IMR-90 (cell line): Measurements from ENCODE around the gene PTPRK. TPM values are rescaled to one million over a fixed set of nuclear protein-coding genes. Genes with fewer than 3 reads are reported as not detected.

ENCODE experiments used
- ATAC-seq: fragments of 200-7000 bp; cut with Tn5 transposase; 2 replicates; pipeline ENCODE4 v1.9.1; 2020; ENCODE audit warnings: low read depth, mild to moderate bottlenecking, moderate library complexity
- BruUV-seq: library from RNA; stranded (reverse); fragments of 400-500 nt; replicated peaks from 2 replicates; lab custom pipeline; 2021; lab: Mats Ljungman, UMichigan
- CTCF ChIA-PET: fragments of 300-600 bp; formaldehyde crosslinking; extraction: SDS; loops from one replicate; lab custom pipeline; 2021; ENCODE audit warnings: antibody characterized with exemption; lab: Yijun Ruan, JAX
- POLR2A ChIA-PET: fragments of 300-600 bp; sonication (Branson Sonifier 250); formaldehyde crosslinking; loops from one replicate; lab custom pipeline; 2022; ENCODE audit warnings: antibody characterized with exemption; ENCODE audit not compliant: unreplicated experiment; lab: Charles Lee
- DNase-seq: peaks from one replicate; pipeline ENCODE4 v3.0.0; 2013
- H2AFZ ChIP-seq: replicated peaks from 2 replicates; pipeline ENCODE3; 2013; ENCODE audit warnings: low read length, mild to moderate bottlenecking; ENCODE audit not compliant: poor library complexity
- H2AK5ac ChIP-seq: 2 replicates; pipeline ENCODE4 v1.6.1; 2013; ENCODE audit warnings: low read depth, low read length, inconsistent platforms
- H2AK9ac ChIP-seq: replicated peaks from 2 replicates; pipeline ENCODE3; 2013; ENCODE audit warnings: mild to moderate bottlenecking, low read depth, low read length, moderate library complexity; ENCODE audit not compliant: poor library complexity
- H2BK120ac ChIP-seq: 2 replicates; pipeline ENCODE4 v1.6.1; 2013; ENCODE audit warnings: low read depth, low read length, inconsistent platforms
- H2BK15ac ChIP-seq: 3 replicates; pipeline ENCODE4 v1.6.1; 2013; ENCODE audit warnings: low read depth, low read length, inconsistent platforms
- H2BK20ac ChIP-seq: 2 replicates; pipeline ENCODE4 v1.6.1; 2013; ENCODE audit warnings: low read depth, mild to moderate bottlenecking, inconsistent platforms, low read length, moderate library complexity
- H2BK5ac ChIP-seq: 2 replicates; pipeline ENCODE4 v1.6.1; 2013; ENCODE audit warnings: mild to moderate bottlenecking, low read depth, low read length, inconsistent platforms; ENCODE audit not compliant: poor library complexity, severe bottlenecking
- H3K14ac ChIP-seq: replicated peaks from 2 replicates; pipeline ENCODE4 v1.6.1; 2013; ENCODE audit warnings: low read depth, low read length, inconsistent platforms
- H3K18ac ChIP-seq: 2 replicates; pipeline ENCODE4 v1.6.1; 2013; ENCODE audit warnings: low read depth, low read length, control low read depth
- H3K23ac ChIP-seq: 2 replicates; pipeline ENCODE4 v1.6.1; 2013; ENCODE audit warnings: low read depth, low read length, inconsistent platforms
- H3K27ac ChIP-seq: 2 replicates; pipeline ENCODE4 v1.5.1; 2013; ENCODE audit warnings: mild to moderate bottlenecking, control low read depth, low read length; ENCODE audit not compliant: insufficient read depth
- H3K27me3 ChIP-seq: 2 replicates; pipeline ENCODE4 v1.6.1; 2013; ENCODE audit warnings: low read length; ENCODE audit not compliant: control insufficient read depth, insufficient read depth
- H3K36me3 ChIP-seq: 2 replicates; pipeline ENCODE4 v1.6.1; 2013; ENCODE audit warnings: low read length, mixed read lengths; ENCODE audit not compliant: control insufficient read depth, insufficient read depth
- H3K4ac ChIP-seq: 2 replicates; pipeline ENCODE4 v1.6.1; 2013; ENCODE audit warnings: low read depth, low read length, inconsistent platforms
- H3K4me1 ChIP-seq: 2 replicates; pipeline ENCODE4 v1.6.1; 2013; ENCODE audit warnings: low read length, mixed read lengths; ENCODE audit not compliant: control insufficient read depth, insufficient read depth
- H3K4me2 ChIP-seq: 2 replicates; pipeline ENCODE4 v1.6.1; 2013; ENCODE audit warnings: low read depth, mild to moderate bottlenecking, control low read depth, low read length, moderate library complexity
- H3K4me3 ChIP-seq: 2 replicates; pipeline ENCODE4 v1.5.1; 2013; ENCODE audit warnings: low read depth, mild to moderate bottlenecking, control low read depth, low read length, moderate library complexity; ENCODE audit not compliant: insufficient read depth
- H3K56ac ChIP-seq: 2 replicates; pipeline ENCODE4 v1.6.1; 2013; ENCODE audit warnings: low read length, inconsistent platforms; ENCODE audit not compliant: insufficient read depth; ENCODE audit errors: extremely low read depth
- H3K79me1 ChIP-seq, 2 experiments: 2 replicates each; pipeline ENCODE4 v1.6.1; 2013; ENCODE audit warnings: low read length in 2 of 2, inconsistent platforms in 1 of 2, low read depth in 1 of 2
- H3K9ac ChIP-seq: 2 replicates; pipeline ENCODE4 v1.6.1; 2013; ENCODE audit warnings: low read depth, low read length, control low read depth
- H3K9me1 ChIP-seq: 2 replicates; pipeline ENCODE4 v1.6.1; 2013; ENCODE audit warnings: low read length, inconsistent platforms; ENCODE audit not compliant: insufficient read depth
- H3K9me3 ChIP-seq: 2 replicates; pipeline ENCODE4 v1.6.1; 2013; ENCODE audit warnings: low read length; ENCODE audit not compliant: control insufficient read depth, insufficient read depth
- H4K20me1 ChIP-seq: 2 replicates; pipeline ENCODE4 v1.6.1; 2013; ENCODE audit warnings: low read length, inconsistent platforms; ENCODE audit not compliant: insufficient read depth
- H4K5ac ChIP-seq: 2 replicates; pipeline ENCODE4 v1.6.1; 2013; ENCODE audit warnings: mild to moderate bottlenecking, low read depth, low read length, control low read depth
- H4K8ac ChIP-seq, 2 experiments: 2 replicates each; pipeline ENCODE4 v1.6.1; 2013; ENCODE audit warnings: low read depth in 2 of 2, low read length in 2 of 2, control low read depth in 1 of 2, inconsistent platforms in 1 of 2
- H4K91ac ChIP-seq: 2 replicates; pipeline ENCODE4 v1.6.1; 2013; ENCODE audit warnings: low read depth, low read length, inconsistent platforms; ENCODE audit not compliant: insufficient read depth
- BHLHE40 ChIP-seq: fragments of 150-350 bp; IDR thresholded peaks from 2 replicates; pipeline ENCODE4 v1.6.1; 2016; ENCODE audit warnings: mild to moderate bottlenecking, low read depth, low read length
- CEBPB ChIP-seq: IDR thresholded peaks from 2 replicates; pipeline ENCODE4 v1.6.1; 2012; ENCODE audit warnings: low read depth, low read length, improper control_type of control experiment
- CHD1 ChIP-seq: IDR thresholded peaks from 2 replicates; pipeline ENCODE4 v1.6.1; 2012; ENCODE audit warnings: low read depth, low read length, improper control_type of control experiment
- FOS ChIP-seq: fragments of 150-350 bp; IDR thresholded peaks from 2 replicates; pipeline ENCODE4 v1.6.1; 2016; ENCODE audit warnings: low read depth, low read length
- MAFK ChIP-seq: IDR thresholded peaks from 2 replicates; pipeline ENCODE4 v1.6.1; 2012; ENCODE audit warnings: low read depth, low read length, improper control_type of control experiment
- MAZ ChIP-seq: IDR thresholded peaks from 2 replicates; pipeline ENCODE4 v1.6.1; 2012; ENCODE audit warnings: low read depth, mild to moderate bottlenecking, low read length, improper control_type of control experiment, moderate library complexity, borderline replicate concordance
- MXI1 ChIP-seq: IDR thresholded peaks from 2 replicates; pipeline ENCODE4 v1.6.1; 2012; ENCODE audit warnings: low read depth, mild to moderate bottlenecking, low read length, moderate library complexity, borderline replicate concordance
- NFE2L2 ChIP-seq: fragments of 150-350 bp; IDR thresholded peaks from 2 replicates; pipeline ENCODE4 v1.6.1; 2016; ENCODE audit warnings: low read depth, mild to moderate bottlenecking, low read length
- POLR2A ChIP-seq: IDR thresholded peaks from 2 replicates; pipeline ENCODE4 v1.6.1; 2012; ENCODE audit warnings: mild to moderate bottlenecking, low read depth, low read length
- RAD21 ChIP-seq: IDR thresholded peaks from 2 replicates; pipeline ENCODE4 v1.6.1; 2012; ENCODE audit warnings: low read length, improper control_type of control experiment
- RCOR1 ChIP-seq: IDR thresholded peaks from 2 replicates; pipeline ENCODE4 v1.6.1; 2012; ENCODE audit warnings: mild to moderate bottlenecking, low read length, improper control_type of control experiment; ENCODE audit not compliant: insufficient replicate concordance
- RFX5 ChIP-seq: IDR thresholded peaks from 2 replicates; pipeline ENCODE4 v1.8.0; 2012; ENCODE audit warnings: low read depth, mild to moderate bottlenecking, low read length, moderate library complexity
- SMC3 ChIP-seq: fragments of 150-350 bp; IDR thresholded peaks from 2 replicates; pipeline ENCODE4 v1.6.1; 2016; ENCODE audit warnings: low read depth, mild to moderate bottlenecking, antibody characterized with exemption, low read length, moderate library complexity
- WGBS, 2 experiments: methylation state at CpG; one replicate each; pipeline versions ENCODE4 v1.1.5 to v1.1.7; 2013; ENCODE audit warnings: missing lambda C conversion rate in 2 of 2; ENCODE audit not compliant: insufficient read length in 1 of 2; ENCODE audit errors: extremely low coverage in 2 of 2; 5-methylcytosine and 5-hydroxymethylcytosine counted together
- dilution Hi-C: fragments of 300-500 bp; cut with HindIII; formaldehyde crosslinking; loops from one replicate; pipeline ENCODE4 v1.14.3; 2018; ENCODE audit warnings: low sequenced_read_pairs; ENCODE audit not compliant: unreplicated experiment
- in situ Hi-C: fragments of 300-500 bp; cut with MboI; formaldehyde crosslinking; loops from 3 replicates; pipeline ENCODE4 v1.14.3; 2019; ENCODE audit warnings: low sequenced_read_pairs, inconsistent platforms, mixed read lengths
- intact Hi-C: fragments of 100-400 bp; cut with micrococcal nuclease; formaldehyde crosslinking; loops from 2 replicates; pipeline ENCODE4 v1.10.0; 2022
- polyA plus RNA-seq, 3 experiments: library from polyadenylated mRNA; depleted of rRNA; stranded (reverse); fragments of >200 nt; gene quantifications; 2 replicates each; pipeline ENCODE4 v1.2.3, GENCODE V29; 2012; ENCODE audit warnings: low replicate concordance in 1 of 3
- total RNA-seq: library from RNA; depleted of rRNA; stranded (reverse); fragments of >200 nt; gene quantifications from 2 replicates; pipeline ENCODE4 v1.2.3, GENCODE V29; 2012
- TF ChIP-seq, protein P1 (sequence below): fragments of 150-350 bp; IDR thresholded peaks from 2 replicates; pipeline ENCODE4 v1.6.1; 2016; ENCODE audit warnings: low read depth, mild to moderate bottlenecking, low read length, moderate library complexity, borderline replicate concordance
- TF ChIP-seq, protein P2 (sequence below): fragments of 150-350 bp; IDR thresholded peaks from 2 replicates; pipeline ENCODE4 v1.6.1; 2017; ENCODE audit warnings: mild to moderate bottlenecking, antibody characterized with exemption, low read length, low read depth
- TF ChIP-seq, protein P3 (sequence below): conservative IDR thresholded peaks from 2 replicates; pipeline ENCODE4 v1.5.1; 2012; ENCODE audit warnings: mild to moderate bottlenecking, low read depth, low read length, improper control_type of control experiment

The PTPRK gene
- total and polyA plus RNA-seq, 2 of the 4 experiments (the other 2 are of a cell fraction): 18.0 to 80.8 TPM

DNA sequence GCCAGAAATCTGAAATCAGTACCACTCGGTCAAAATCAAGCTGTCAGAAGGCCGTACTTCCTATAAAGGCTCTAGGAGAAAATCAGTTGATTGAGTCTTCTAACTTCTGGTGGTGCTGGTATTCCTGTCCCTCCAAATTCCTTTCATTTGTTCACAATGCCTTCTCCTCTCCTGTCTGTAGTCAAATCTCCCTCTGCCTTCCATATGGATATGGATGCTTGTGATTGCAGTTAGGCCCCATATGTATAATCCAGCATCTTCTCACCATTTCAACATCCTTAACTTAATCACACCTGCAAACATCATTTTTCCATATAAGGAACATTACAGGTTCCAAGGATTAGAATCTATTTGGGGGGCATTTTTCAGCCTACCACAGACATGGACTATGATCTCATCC lies 331.7 kb downstream of the PTPRK start:
- no peak overlapping the region for H2BK5ac ChIP-seq
- H3K36me3 ChIP-seq: peaks cover 3% of the 10 kb centered on the region
- H3K23ac ChIP-seq: peak overlapping the region; percentile 9; the same call in 1 of the 2 replicates
- H2AK9ac ChIP-seq: no peak overlapping the region
- no peak for TF ChIP-seq MXI1
- TF ChIP-seq MAFK: no peak
- TF ChIP-seq NFE2L2: no peak
- TF ChIP-seq, protein P1, sequence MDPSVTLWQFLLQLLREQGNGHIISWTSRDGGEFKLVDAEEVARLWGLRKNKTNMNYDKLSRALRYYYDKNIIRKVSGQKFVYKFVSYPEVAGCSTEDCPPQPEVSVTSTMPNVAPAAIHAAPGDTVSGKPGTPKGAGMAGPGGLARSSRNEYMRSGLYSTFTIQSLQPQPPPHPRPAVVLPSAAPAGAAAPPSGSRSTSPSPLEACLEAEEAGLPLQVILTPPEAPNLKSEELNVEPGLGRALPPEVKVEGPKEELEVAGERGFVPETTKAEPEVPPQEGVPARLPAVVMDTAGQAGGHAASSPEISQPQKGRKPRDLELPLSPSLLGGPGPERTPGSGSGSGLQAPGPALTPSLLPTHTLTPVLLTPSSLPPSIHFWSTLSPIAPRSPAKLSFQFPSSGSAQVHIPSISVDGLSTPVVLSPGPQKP: no peak
- TF ChIP-seq POLR2A: no peak
- no peak for TF ChIP-seq MAZ
- no peak for TF ChIP-seq RFX5
- TF ChIP-seq CEBPB: no peak
- TF ChIP-seq RAD21: no peak
- no peak for TF ChIP-seq RCOR1
- TF ChIP-seq, protein P2, sequence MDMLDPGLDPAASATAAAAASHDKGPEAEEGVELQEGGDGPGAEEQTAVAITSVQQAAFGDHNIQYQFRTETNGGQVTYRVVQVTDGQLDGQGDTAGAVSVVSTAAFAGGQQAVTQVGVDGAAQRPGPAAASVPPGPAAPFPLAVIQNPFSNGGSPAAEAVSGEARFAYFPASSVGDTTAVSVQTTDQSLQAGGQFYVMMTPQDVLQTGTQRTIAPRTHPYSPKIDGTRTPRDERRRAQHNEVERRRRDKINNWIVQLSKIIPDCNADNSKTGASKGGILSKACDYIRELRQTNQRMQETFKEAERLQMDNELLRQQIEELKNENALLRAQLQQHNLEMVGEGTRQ: no peak
- no peak for TF ChIP-seq BHLHE40
- TF ChIP-seq, protein P3, sequence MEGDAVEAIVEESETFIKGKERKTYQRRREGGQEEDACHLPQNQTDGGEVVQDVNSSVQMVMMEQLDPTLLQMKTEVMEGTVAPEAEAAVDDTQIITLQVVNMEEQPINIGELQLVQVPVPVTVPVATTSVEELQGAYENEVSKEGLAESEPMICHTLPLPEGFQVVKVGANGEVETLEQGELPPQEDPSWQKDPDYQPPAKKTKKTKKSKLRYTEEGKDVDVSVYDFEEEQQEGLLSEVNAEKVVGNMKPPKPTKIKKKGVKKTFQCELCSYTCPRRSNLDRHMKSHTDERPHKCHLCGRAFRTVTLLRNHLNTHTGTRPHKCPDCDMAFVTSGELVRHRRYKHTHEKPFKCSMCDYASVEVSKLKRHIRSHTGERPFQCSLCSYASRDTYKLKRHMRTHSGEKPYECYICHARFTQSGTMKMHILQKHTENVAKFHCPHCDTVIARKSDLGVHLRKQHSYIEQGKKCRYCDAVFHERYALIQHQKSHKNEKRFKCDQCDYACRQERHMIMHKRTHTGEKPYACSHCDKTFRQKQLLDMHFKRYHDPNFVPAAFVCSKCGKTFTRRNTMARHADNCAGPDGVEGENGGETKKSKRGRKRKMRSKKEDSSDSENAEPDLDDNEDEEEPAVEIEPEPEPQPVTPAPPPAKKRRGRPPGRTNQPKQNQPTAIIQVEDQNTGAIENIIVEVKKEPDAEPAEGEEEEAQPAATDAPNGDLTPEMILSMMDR: no peak
- no peak for TF ChIP-seq FOS
- no peak for TF ChIP-seq SMC3
- TF ChIP-seq CHD1: no peak
- no CpG with 5 or more reads among the region's 2 CpGs for whole genome bisulfite sequencing, 2 experiments
- no peak overlapping the region for H2AFZ ChIP-seq
- H2BK15ac ChIP-seq: no peak overlapping the region
- H2AK5ac ChIP-seq: no peak overlapping the region
- H3K4me1 ChIP-seq: no peaks in the 10 kb centered on the region; the same call in 1 of the 2 replicates
- H3K9me1 ChIP-seq: peaks cover 3% of the 10 kb centered on the region; the same call in 1 of the 2 replicates
- H4K91ac ChIP-seq: no peak overlapping the region
- no peaks in the 10 kb centered on the region for H4K20me1 ChIP-seq
- peaks cover 0 to 29% of the 10 kb centered on the region in 2 experiments; a peak in 3 of 4 replicates for H3K79me1 ChIP-seq
- in situ Hi-C loops: no loop called here
- no peak overlapping the region for H3K9ac ChIP-seq
- H3K56ac ChIP-seq: no peak overlapping the region
- no peak overlapping the region for H3K4ac ChIP-seq
- H3K4me2 ChIP-seq: no peak overlapping the region
- H3K27me3 ChIP-seq: no peaks in the 10 kb centered on the region
- BruUV-seq: no TSS peak
- no peak overlapping the region for H2BK20ac ChIP-seq
- no peaks in the 10 kb centered on the region for H3K9me3 ChIP-seq
- intact Hi-C loops: no loop called here
- DNase-seq (no peak), ATAC-seq (no peak)
- no peak overlapping the region for H3K18ac ChIP-seq
- no peak overlapping the region for H2BK120ac ChIP-seq
- H3K27ac ChIP-seq: no peak overlapping the region
- dilution Hi-C loops: no loop called here
- ChIA-PET POLR2A (no interaction called here), CTCF (no interaction called here)
- no peak overlapping the region for H4K8ac ChIP-seq
- H4K5ac ChIP-seq: no peak overlapping the region
- H3K4me3 ChIP-seq: no peak overlapping the region
- H3K14ac ChIP-seq: no peak overlapping the region
